ENCODE data around the gene CHCHD1.
A peak's percentile ranks its signal among the peaks of the same experiment; 100 is the strongest.

Gene CHCHD1

GRCh38 chr10:73780966-73781365 is 882 bp upstream of the CHCHD1 start:
- Histone ChIP-seq H3K27ac (peak overlapping the region; percentile 56; the same call in 1 of the 2 replicates), H2AFZ (ENCODE audit: low read depth) (peak overlapping the region; percentile 91; the same call in 1 of the 2 replicates), H3K36me3 (ENCODE audit: insufficient read depth) (no peaks in the 10 kb centered on the region), H3K79me2 (ENCODE audit: insufficient read depth, low read depth) (peaks cover 40% of the 10 kb centered on the region), H4K20me1 (ENCODE audit: insufficient read depth) (no peaks in the 10 kb centered on the region), H3K4me1 (ENCODE audit: low read depth, poor library complexity, severe bottlenecking) (peaks cover 34% of the 10 kb centered on the region), H3K9ac (peak overlapping the region; percentile 64; the same call in 1 of the 2 replicates), H3K4me3 (IDR thresholded peaks at IDR 0.05; ENCODE audit: insufficient read depth, low read depth, low read length) (no peak overlapping the region), H3K27me3 (ENCODE audit: insufficient read depth, low read depth) (no peaks in the 10 kb centered on the region), H3K4me2 (peak overlapping the region; percentile 78)
- TF ChIP-seq, protein P1, sequence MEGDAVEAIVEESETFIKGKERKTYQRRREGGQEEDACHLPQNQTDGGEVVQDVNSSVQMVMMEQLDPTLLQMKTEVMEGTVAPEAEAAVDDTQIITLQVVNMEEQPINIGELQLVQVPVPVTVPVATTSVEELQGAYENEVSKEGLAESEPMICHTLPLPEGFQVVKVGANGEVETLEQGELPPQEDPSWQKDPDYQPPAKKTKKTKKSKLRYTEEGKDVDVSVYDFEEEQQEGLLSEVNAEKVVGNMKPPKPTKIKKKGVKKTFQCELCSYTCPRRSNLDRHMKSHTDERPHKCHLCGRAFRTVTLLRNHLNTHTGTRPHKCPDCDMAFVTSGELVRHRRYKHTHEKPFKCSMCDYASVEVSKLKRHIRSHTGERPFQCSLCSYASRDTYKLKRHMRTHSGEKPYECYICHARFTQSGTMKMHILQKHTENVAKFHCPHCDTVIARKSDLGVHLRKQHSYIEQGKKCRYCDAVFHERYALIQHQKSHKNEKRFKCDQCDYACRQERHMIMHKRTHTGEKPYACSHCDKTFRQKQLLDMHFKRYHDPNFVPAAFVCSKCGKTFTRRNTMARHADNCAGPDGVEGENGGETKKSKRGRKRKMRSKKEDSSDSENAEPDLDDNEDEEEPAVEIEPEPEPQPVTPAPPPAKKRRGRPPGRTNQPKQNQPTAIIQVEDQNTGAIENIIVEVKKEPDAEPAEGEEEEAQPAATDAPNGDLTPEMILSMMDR (conservative IDR thresholded peaks at IDR 0.05; ENCODE audit: low read depth, low read length): no peak

DNA sequence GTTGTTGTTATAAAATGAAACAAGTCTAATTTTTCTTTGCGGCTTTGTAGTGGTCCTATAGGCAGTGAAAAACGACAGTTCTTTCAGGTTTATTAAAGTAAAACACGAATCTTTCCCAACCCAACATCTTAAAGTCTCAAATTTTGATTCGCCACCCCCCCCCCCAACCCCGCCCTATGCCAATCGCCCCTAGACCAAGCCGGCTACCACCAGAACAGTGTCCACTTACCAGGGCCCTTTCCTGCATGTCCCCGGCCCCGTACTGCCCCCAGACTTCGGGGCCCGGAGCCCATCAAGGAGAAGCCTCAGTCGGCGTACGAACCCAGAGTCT is 335 bp upstream of the CHCHD1 start:
- H4K20me1 ChIP-seq (ENCODE audit: insufficient read depth): no peaks in the 10 kb centered on the region
- peak overlapping the region; percentile 56; the same call in 1 of the 2 replicates for H3K27ac ChIP-seq
- no peaks in the 10 kb centered on the region for H3K36me3 ChIP-seq (ENCODE audit: insufficient read depth)
- TF ChIP-seq, protein P1 (conservative IDR thresholded peaks at IDR 0.05; ENCODE audit: low read depth, low read length): no peak
- H3K9ac ChIP-seq: peak overlapping the region; percentile 64; the same call in 1 of the 2 replicates
- peak overlapping the region; percentile 91 for H2AFZ ChIP-seq (ENCODE audit: low read depth)
- peaks cover 34% of the 10 kb centered on the region for H3K4me1 ChIP-seq (ENCODE audit: low read depth, poor library complexity, severe bottlenecking)
- peak overlapping the region; percentile 78 for H3K4me2 ChIP-seq
- H3K4me3 ChIP-seq (IDR thresholded peaks at IDR 0.05; ENCODE audit: insufficient read depth, low read depth, low read length): no peak overlapping the region
- H3K27me3 ChIP-seq (ENCODE audit: insufficient read depth, low read depth): no peaks in the 10 kb centered on the region
- H3K79me2 ChIP-seq (ENCODE audit: insufficient read depth, low read depth): peaks cover 40% of the 10 kb centered on the region

GRCh38 chr10:73782749-73783085 is 869 bp downstream of the CHCHD1 start:
- Histone ChIP-seq H2AFZ (ENCODE audit: low read depth) (no peak overlapping the region; the same call in 1 of the 2 replicates), H3K27me3 (ENCODE audit: insufficient read depth, low read depth) (no peaks in the 10 kb centered on the region), H3K36me3 (ENCODE audit: insufficient read depth) (no peaks in the 10 kb centered on the region), H3K9ac (peak overlapping the region; percentile 64; the same call in 1 of the 2 replicates), H4K20me1 (ENCODE audit: insufficient read depth) (no peaks in the 10 kb centered on the region), H3K4me2 (peak overlapping the region; percentile 78), H3K27ac (peak overlapping the region; percentile 56; the same call in 1 of the 2 replicates), H3K79me2 (ENCODE audit: insufficient read depth, low read depth) (peaks cover 46% of the 10 kb centered on the region), H3K4me3 (IDR thresholded peaks at IDR 0.05; ENCODE audit: insufficient read depth, low read depth, low read length) (no peak overlapping the region), H3K4me1 (ENCODE audit: low read depth, poor library complexity, severe bottlenecking) (peaks cover 45% of the 10 kb centered on the region)
- TF ChIP-seq, protein P1 (conservative IDR thresholded peaks at IDR 0.05; ENCODE audit: low read depth, low read length): no peak

GRCh38 chr10:73785211-73785720 is 3.4 kb downstream of the CHCHD1 start, which contains the start of gene ZSWIM8:
Gene ZSWIM8 (plus strand): TSS chr10:73785606. CDS start chr10:73785879, 273 bp downstream.
- Histone ChIP-seq H3K9ac (peak within 1 kb of the TSS; percentile 14; the same call in 1 of the 2 replicates), H3K4me3 (IDR thresholded peaks at IDR 0.05; ENCODE audit: insufficient read depth, low read depth, low read length) (no peak within 1 kb of the TSS), H3K4me1 (ENCODE audit: low read depth, poor library complexity, severe bottlenecking) (peaks cover 42% of the 10 kb centered on the region), H3K27ac (no peak within 1 kb of the TSS), H3K4me2 (peak within 1 kb of the TSS; percentile 55), H3K36me3 (ENCODE audit: insufficient read depth) (no peaks in the 10 kb centered on the region), H2AFZ (ENCODE audit: low read depth) (peak within 1 kb of the TSS; percentile 75; the same call in 1 of the 2 replicates), H4K20me1 (ENCODE audit: insufficient read depth) (no peaks in the 10 kb centered on the region), H3K79me2 (ENCODE audit: insufficient read depth, low read depth) (peaks cover 46% of the 10 kb centered on the region), H3K27me3 (ENCODE audit: insufficient read depth, low read depth) (no peaks in the 10 kb centered on the region)
- TF ChIP-seq, protein P1 (conservative IDR thresholded peaks at IDR 0.05; ENCODE audit: low read depth, low read length): no peak
